Adrenal gland (tissue), 12 donors: ENCODE data around the gene GALNT7. TPM values are rescaled to one million over a fixed set of nuclear protein-coding genes. Genes with fewer than 3 reads are reported as not detected.

Experiments
- DNase-seq, 7 donors: peaks; one replicate each; pipeline ENCODE4 v3.0.0-alpha.2; 2019 to 2020
- H3K27ac ChIP-seq, 5 donors: fragments of 200-600 bp; sonication (generic) in 4 of 5; 1 replicate in 3 of 5; 2 replicates in 2 of 5; pipeline versions ENCODE4 v1.5.1 to v1.8.0; 2016 to 2020; ENCODE audit warnings: mild to moderate bottlenecking in 1 of 5
- H3K27me3 ChIP-seq: fragments of 200-600 bp; 2 replicates; pipeline ENCODE4 v1.8.0; 2021
- H3K36me3 ChIP-seq, 2 donors: fragments of 200-600 bp; replicated peaks in 1 of 2; 1 replicate in 1 of 2; 2 replicates in 1 of 2; pipeline versions ENCODE4 v1.5.1 to v1.8.0; 2018 to 2022
- H3K4me1 ChIP-seq, 2 donors: fragments of 200-600 bp; replicated peaks in 1 of 2; 1 replicate in 1 of 2; 2 replicates in 1 of 2; pipeline versions ENCODE4 v1.5.1 to v1.8.0; 2018 to 2021
- H3K4me3 ChIP-seq, 4 donors: fragments of 200-600 bp; sonication (generic) in 3 of 4; one replicate each; pipeline ENCODE4 v1.5.1; 2016 to 2018
- H3K9me3 ChIP-seq, 3 donors: fragments of 200-600 bp; sonication (generic) in 1 of 3; replicated peaks in 1 of 3; 1 replicate in 2 of 3; 2 replicates in 1 of 3; pipeline versions ENCODE4 v1.5.1 to v1.8.0; 2016 to 2021
- POLR2A ChIP-seq, 2 donors: fragments of 450-650 bp; IDR thresholded peaks; one replicate each; pipeline ENCODE4 v1.6.1; 2017; ENCODE audit warnings: antibody characterized with exemption in 2 of 2, mild to moderate bottlenecking in 2 of 2, moderate library complexity in 1 of 2
- WGBS, 4 donors: extraction: QIAGEN DNeasy Blood & Tissue Kit in 2 of 4; methylation state at CpG; one replicate each; pipeline versions ENCODE4 v1.1.5 to v1.1.7; 2013 to 2017; 5-methylcytosine and 5-hydroxymethylcytosine counted together
- intact Hi-C, 2 donors: fragments of 100-400 bp; cut with DNase I; formaldehyde crosslinking; loops; one replicate each; pipeline versions ENCODE4 v1.14.1 to v1.15.0; 2022 to 2023
- polyA plus RNA-seq, 3 donors: library from polyadenylated mRNA; stranded (reverse); fragments of 200-250 nt in 2 of 3; fragments of 350-450 nt in 1 of 3; fragmentation: Illumina TruSeq in 1 of 3; extraction: RNeasy Lipid Tissue Mini Kit (QIAGEN cat#74804) in 1 of 3; gene quantifications; one replicate each; pipeline ENCODE4 v1.2.3, GENCODE V29; 2013 to 2014
- total RNA-seq, 9 donors: library from RNA; depleted of rRNA in 4 of 9; stranded (reverse); fragments of >200 nt in 4 of 9; fragments of 120-200 nt in 1 of 9; fragmentation: NEBNext Ultra II Directional in 1 of 9; extraction: Animal tissue kit (Norgen Biotek cat#: 25700) in 1 of 9; gene quantifications; one replicate each; pipeline versions ENCODE4 v1.1.0 to v1.2.4, GENCODE V29; 2013 to 2023
- TF ChIP-seq, protein P1 (sequence below), 6 experiments: fragments of 450-650 bp in 4 of 6; fragments of 200-600 bp in 2 of 6; sonication (generic) in 1 of 6; IDR thresholded peaks; 1 replicate in 5 of 6; 2 replicates in 1 of 6; pipeline versions ENCODE4 v1.5.1 to v1.8.0; 2016 to 2021; ENCODE audit warnings: antibody characterized with exemption in 6 of 6, mild to moderate bottlenecking in 2 of 6, moderate library complexity in 1 of 6
- donor health status: healthy with polysubstance abuse.
- donor health status: Bipolar disorder and iron deficiency.
- donor health status: DM: yes; HTN: yes; CAD: no.
- donor health status: DM: no; HTN: no; CAD: no.
- donor health status: DM: no; HTN: no; CAD: no.
- donor health status: DM: yes; HTN: yes; CAD: no.

The GALNT7 gene
- total and polyA plus RNA-seq, 12 donors, result 4.4 to 21.9 (median 10.3) TPM

DNA sequence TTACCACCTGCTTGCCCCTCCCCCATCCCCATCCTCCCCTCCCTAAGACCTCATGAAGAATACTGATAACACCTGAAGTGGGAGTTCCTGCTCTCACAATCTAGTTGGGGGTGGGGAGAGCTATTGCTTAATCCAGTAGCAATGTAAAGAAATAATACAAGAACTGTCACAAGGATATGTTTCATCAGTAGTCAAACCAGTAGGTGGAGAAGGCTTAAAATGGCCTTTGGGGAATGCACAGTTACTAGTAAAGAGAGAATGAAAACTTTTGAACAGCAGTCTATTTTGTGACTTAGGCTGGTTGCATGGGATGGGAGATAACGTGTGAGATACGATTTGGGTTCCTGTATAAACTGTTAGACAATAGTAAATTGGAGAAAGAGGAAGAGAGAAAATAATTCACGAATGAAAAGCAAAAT, 6.0 kb downstream of the GALNT7 start:
- H3K36me3 ChIP-seq, result no peaks in the 10 kb centered on the region
- H3K9me3 ChIP-seq, result no peaks in the 10 kb centered on the region
- no peak overlapping the region for H3K4me3 ChIP-seq
- H3K4me1 ChIP-seq, result peaks cover 0 to 11% of the 10 kb centered on the region in 2 donors
- WGBS, 4 donors, result 81 to 88% (median 81%) methylated on average over 3 of the region's 3 CpGs
- DNase-seq, result no peak
- no peak overlapping the region for H3K27ac ChIP-seq
- no peak for TF ChIP-seq POLR2A (IDR thresholded peaks at IDR 0.05)
- TF ChIP-seq, protein P1, sequence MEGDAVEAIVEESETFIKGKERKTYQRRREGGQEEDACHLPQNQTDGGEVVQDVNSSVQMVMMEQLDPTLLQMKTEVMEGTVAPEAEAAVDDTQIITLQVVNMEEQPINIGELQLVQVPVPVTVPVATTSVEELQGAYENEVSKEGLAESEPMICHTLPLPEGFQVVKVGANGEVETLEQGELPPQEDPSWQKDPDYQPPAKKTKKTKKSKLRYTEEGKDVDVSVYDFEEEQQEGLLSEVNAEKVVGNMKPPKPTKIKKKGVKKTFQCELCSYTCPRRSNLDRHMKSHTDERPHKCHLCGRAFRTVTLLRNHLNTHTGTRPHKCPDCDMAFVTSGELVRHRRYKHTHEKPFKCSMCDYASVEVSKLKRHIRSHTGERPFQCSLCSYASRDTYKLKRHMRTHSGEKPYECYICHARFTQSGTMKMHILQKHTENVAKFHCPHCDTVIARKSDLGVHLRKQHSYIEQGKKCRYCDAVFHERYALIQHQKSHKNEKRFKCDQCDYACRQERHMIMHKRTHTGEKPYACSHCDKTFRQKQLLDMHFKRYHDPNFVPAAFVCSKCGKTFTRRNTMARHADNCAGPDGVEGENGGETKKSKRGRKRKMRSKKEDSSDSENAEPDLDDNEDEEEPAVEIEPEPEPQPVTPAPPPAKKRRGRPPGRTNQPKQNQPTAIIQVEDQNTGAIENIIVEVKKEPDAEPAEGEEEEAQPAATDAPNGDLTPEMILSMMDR (IDR thresholded peaks at IDR 0.05), result no peak
- intact Hi-C loops, result loop anchor here in 1 of 2 donors (5.0 kb wide), 1 partner anchor 73 kb away; no protein-coding TSS in a partner anchor
- no peaks in the 10 kb centered on the region for H3K27me3 ChIP-seq

DNA sequence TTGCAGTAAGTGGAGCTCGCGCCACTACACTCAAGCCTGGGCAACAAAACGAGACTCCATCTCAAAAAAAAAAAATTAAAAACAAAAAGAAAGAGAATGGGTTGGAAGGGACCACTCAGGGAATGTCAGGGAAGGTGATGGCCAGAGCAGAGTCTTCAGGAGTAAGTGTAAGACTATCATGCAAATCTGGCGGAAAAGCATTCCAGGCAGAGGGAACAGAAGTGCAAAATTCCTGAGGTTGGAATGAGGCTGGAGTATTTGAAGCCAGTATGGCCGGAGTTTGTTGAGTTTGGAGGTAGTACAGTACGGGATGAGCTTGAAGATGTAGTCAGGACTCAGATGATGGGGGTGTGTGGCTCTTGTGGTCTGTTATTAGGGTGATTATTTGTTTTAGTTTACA, 7.4 kb downstream of the GALNT7 start:
- H3K9me3 ChIP-seq, result no peaks in the 10 kb centered on the region
- intact Hi-C loops, result no loop called here
- DNase-seq, result no peak
- no peak for TF ChIP-seq POLR2A (IDR thresholded peaks at IDR 0.05)
- TF ChIP-seq, protein P1 (IDR thresholded peaks at IDR 0.05), result no peak
- no peak overlapping the region for H3K27ac ChIP-seq
- H3K4me3 ChIP-seq, result no peak overlapping the region
- H3K27me3 ChIP-seq, result no peaks in the 10 kb centered on the region
- 96 to 99% (median 96%) methylated on average over 6 of the region's 6 CpGs for WGBS, 4 donors
- peaks cover 0 to 3% of the 10 kb centered on the region in 2 donors for H3K4me1 ChIP-seq
- H3K36me3 ChIP-seq, result no peaks in the 10 kb centered on the region

DNA sequence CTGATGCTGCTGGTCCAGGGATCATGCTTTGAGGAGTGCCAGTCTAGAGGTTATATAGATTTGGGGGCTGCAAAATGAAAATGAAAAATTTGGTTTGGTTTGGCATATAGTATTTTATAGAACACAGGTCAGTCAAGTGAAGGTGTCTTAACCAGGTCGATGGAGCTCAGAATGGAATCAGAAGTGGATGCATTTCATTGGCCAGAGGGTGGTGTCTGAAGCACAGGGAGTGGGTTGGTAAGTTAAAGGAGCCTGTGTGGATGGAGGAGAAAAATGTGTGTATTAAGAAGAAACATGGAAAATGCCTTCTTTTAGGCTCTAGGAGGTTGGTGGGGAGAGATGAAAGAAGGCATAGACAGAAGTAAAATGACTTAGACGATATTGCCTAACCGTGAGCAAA, 8.6 kb downstream of the GALNT7 start:
- WGBS, 4 donors, result 71 to 87% (median 82%) methylated on average over 3 of the region's 3 CpGs
- DNase-seq, result no peak
- H3K27ac ChIP-seq, result no peak overlapping the region
- no peak for TF ChIP-seq POLR2A (IDR thresholded peaks at IDR 0.05)
- TF ChIP-seq, protein P1 (IDR thresholded peaks at IDR 0.05), result no peak
- H3K9me3 ChIP-seq, result no peaks in the 10 kb centered on the region
- H3K4me1 ChIP-seq, result peaks cover 5 to 9% of the 10 kb centered on the region in 2 donors
- intact Hi-C loops, result no loop called here
- H3K4me3 ChIP-seq, result no peak overlapping the region
- H3K36me3 ChIP-seq, result no peaks in the 10 kb centered on the region
- H3K27me3 ChIP-seq, result no peaks in the 10 kb centered on the region

DNA sequence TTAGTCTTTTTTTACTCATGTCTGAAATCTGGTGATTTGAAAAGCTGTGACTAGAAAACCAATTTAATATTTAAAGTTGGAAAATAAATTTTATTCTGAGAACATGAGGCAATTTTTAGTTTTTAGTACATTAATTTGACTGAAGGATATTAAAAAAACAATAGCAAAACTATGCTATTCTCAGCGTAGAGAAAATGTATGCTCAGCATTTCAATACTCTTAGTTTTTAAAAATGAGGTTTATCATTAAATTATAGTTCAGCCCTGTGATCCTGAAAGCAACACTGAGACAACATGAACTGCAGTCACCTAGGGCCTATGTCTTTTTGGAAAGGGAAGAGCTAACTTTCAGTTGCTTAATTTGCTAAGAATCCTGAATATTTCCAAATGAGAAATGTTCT, 9.5 kb downstream of the GALNT7 start:
- WGBS, 4 donors, result 91 to 94% (median 94%) methylated on average over 1 of the region's 1 CpG

More for the DNA sequence above, 9.5 kb downstream of the GALNT7 start:
- no peak for DNase-seq
- Histone ChIP-seq H3K27me3 (no peaks in the 10 kb centered on the region), H3K4me1 (peaks cover 8 to 10% of the 10 kb centered on the region in 2 donors), H3K36me3 (no peaks in the 10 kb centered on the region), H3K27ac (no peak overlapping the region), H3K4me3 (no peak overlapping the region), H3K9me3 (no peaks in the 10 kb centered on the region)
- intact Hi-C loops, result no loop called here
- no peak for TF ChIP-seq POLR2A (IDR thresholded peaks at IDR 0.05)
- TF ChIP-seq, protein P1 (IDR thresholded peaks at IDR 0.05), result no peak
